GM23338 (cell line): Measurements from ENCODE around the gene NNT. TPM values are rescaled to one million over a fixed set of nuclear protein-coding genes. Genes with fewer than 3 reads are reported as not detected.

Source experiments
- ATAC-seq: fragments of 200-7000 bp; cut with Tn5 transposase; 3 replicates; pipeline ENCODE4 v1.9.1; 2020
- DNase-seq: peaks from one replicate; pipeline ENCODE4 v3.0.0-alpha.2; 2015; ENCODE audit warnings: low spot score
- H2AFZ ChIP-seq: fragments of 200-600 bp; sonication (generic); 2 replicates; pipeline ENCODE4 v1.8.0; 2016; ENCODE audit warnings: antibody characterized with exemption, mild to moderate bottlenecking, moderate library complexity
- H3F3A ChIP-seq: fragments of 200-600 bp; sonication (generic); replicated peaks from 2 replicates; pipeline ENCODE4 v1.8.0; 2017; ENCODE audit warnings: antibody characterized with exemption, mixed run types, low read depth
- H3K27ac ChIP-seq: fragments of 200-600 bp; sonication (generic); 2 replicates; pipeline ENCODE4 v1.6.1; 2016; ENCODE audit warnings: low read depth
- H3K27me3 ChIP-seq: fragments of 200-600 bp; sonication (generic); 2 replicates; pipeline ENCODE4 v1.8.0; 2016; ENCODE audit warnings: mild to moderate bottlenecking, mixed run types, moderate library complexity; ENCODE audit not compliant: insufficient read depth
- H3K36me3 ChIP-seq: fragments of 200-600 bp; sonication (generic); 2 replicates; pipeline ENCODE4 v1.8.0; 2016; ENCODE audit warnings: mild to moderate bottlenecking; ENCODE audit not compliant: insufficient read depth
- H3K4me1 ChIP-seq: fragments of 200-600 bp; sonication (generic); 2 replicates; pipeline ENCODE4 v1.8.0; 2016; ENCODE audit warnings: mild to moderate bottlenecking, moderate library complexity; ENCODE audit not compliant: insufficient read depth
- H3K4me2 ChIP-seq: fragments of 200-600 bp; sonication (generic); 2 replicates; pipeline ENCODE4 v1.7.1; 2017; ENCODE audit warnings: mixed run types
- H3K4me3 ChIP-seq: fragments of 200-600 bp; sonication (generic); 2 replicates; pipeline ENCODE4 v1.6.1; 2016; ENCODE audit warnings: mixed run types
- H3K79me2 ChIP-seq: fragments of 200-600 bp; sonication (generic); replicated peaks from 2 replicates; pipeline ENCODE4 v1.8.0; 2017; ENCODE audit warnings: mild to moderate bottlenecking; ENCODE audit not compliant: insufficient read depth
- H3K9me2 ChIP-seq: fragments of 200-600 bp; sonication (generic); 2 replicates; pipeline ENCODE4 v1.8.0; 2017; ENCODE audit not compliant: insufficient read depth
- H4K20me1 ChIP-seq: fragments of 200-600 bp; sonication (generic); replicated peaks from 2 replicates; pipeline ENCODE4 v1.8.0; 2017; ENCODE audit warnings: mild to moderate bottlenecking; ENCODE audit not compliant: insufficient read depth
- H3K27ac Mint-ChIP-seq: 2 replicates; pipeline ENCODE4 v1.8.0; 2020; ENCODE audit warnings: inconsistent platforms, mild to moderate bottlenecking, moderate library complexity, mixed read lengths
- H3K27me3 Mint-ChIP-seq: 3 replicates; pipeline ENCODE4 v1.8.0; 2022; ENCODE audit warnings: low read depth, mild to moderate bottlenecking, moderate library complexity, mixed read lengths, inconsistent platforms; ENCODE audit not compliant: insufficient read depth, poor library complexity
- H3K36me3 Mint-ChIP-seq: 3 replicates; pipeline ENCODE4 v1.8.0; 2021; ENCODE audit warnings: low read depth, mild to moderate bottlenecking, inconsistent platforms, moderate library complexity, mixed read lengths
- H3K4me1 Mint-ChIP-seq: 3 replicates; pipeline ENCODE4 v1.8.0; 2020; ENCODE audit warnings: mild to moderate bottlenecking, inconsistent platforms, mixed read lengths
- H3K4me3 Mint-ChIP-seq: 3 replicates; pipeline ENCODE4 v1.8.0; 2021; ENCODE audit warnings: moderate library complexity, mild to moderate bottlenecking, inconsistent platforms, mixed read lengths
- H3K9me3 Mint-ChIP-seq: 3 replicates; pipeline ENCODE4 v1.8.0; 2020; ENCODE audit warnings: moderate library complexity, mild to moderate bottlenecking, inconsistent platforms, mixed read lengths
- CREB1 ChIP-seq: fragments of 250-450 bp; sonication (Bioruptor Pico); IDR thresholded peaks from 2 replicates; pipeline ENCODE4 v1.5.0; 2020; ENCODE audit warnings: low read depth, mild to moderate bottlenecking, moderate library complexity
- ETS1 ChIP-seq: IDR thresholded peaks from 2 replicates; pipeline ENCODE4 v1.6.1; 2016; ENCODE audit warnings: antibody characterized with exemption
- EZH2 ChIP-seq: fragments of 200-600 bp; sonication (generic); IDR thresholded peaks from one replicate; pipeline ENCODE4 v1.8.0; 2017; ENCODE audit warnings: antibody characterized with exemption, mild to moderate bottlenecking, low read depth; ENCODE audit not compliant: unreplicated experiment
- EZH2phosphoT487 ChIP-seq: fragments of 200-600 bp; sonication (generic); IDR thresholded peaks from one replicate; pipeline ENCODE4 v1.8.1; 2018; ENCODE audit warnings: antibody characterized with exemption; ENCODE audit not compliant: unreplicated experiment
- JUNB ChIP-seq: IDR thresholded peaks from one replicate; pipeline ENCODE4 v1.6.1; 2016; ENCODE audit warnings: antibody characterized with exemption; ENCODE audit not compliant: unreplicated experiment
- REST ChIP-seq: IDR thresholded peaks from one replicate; pipeline ENCODE4 v1.6.1; 2018; ENCODE audit warnings: antibody characterized with exemption; ENCODE audit not compliant: unreplicated experiment
- STAT1 ChIP-seq: IDR thresholded peaks from one replicate; pipeline ENCODE4 v1.6.1; 2016; ENCODE audit warnings: antibody characterized with exemption; ENCODE audit not compliant: unreplicated experiment
- ZNF114 ChIP-seq: fragments of 250-450 bp; sonication (Bioruptor Pico); IDR thresholded peaks from 2 replicates; pipeline ENCODE4 v1.5.0; 2020; ENCODE audit warnings: mild to moderate bottlenecking, moderate library complexity
- ZNF331 ChIP-seq: fragments of 250-450 bp; sonication (Bioruptor Pico); IDR thresholded peaks from 2 replicates; pipeline ENCODE4 v1.5.0; 2020; ENCODE audit warnings: low read depth, mild to moderate bottlenecking, moderate library complexity
- polyA plus RNA-seq: library from polyadenylated mRNA; unstranded; fragments of >200 nt; fragmentation: Nextera tagmentation; extraction: Ambion mirVana; gene quantifications from 2 replicates; pipeline ENCODE4 v1.2.1, GENCODE V29; 2016
- total RNA-seq: library from RNA; depleted of rRNA; stranded (reverse); fragments of >200 nt; shearing (Covaris generic); gene quantifications from 2 replicates; pipeline ENCODE4 v1.2.3, GENCODE V29; 2014
- TF ChIP-seq, protein P1 (sequence below): fragments of 250-450 bp; sonication (Bioruptor Pico); IDR thresholded peaks from 2 replicates; pipeline ENCODE4 v1.5.0; 2020; ENCODE audit warnings: mild to moderate bottlenecking, moderate library complexity
- TF ChIP-seq, protein P2 (sequence below), 2 experiments: fragments of 200-600 bp in 1 of 2; sonication (generic) in 1 of 2; conservative IDR thresholded peaks; 2 replicates each; pipeline versions ENCODE4 v1.5.1 to v1.6.1; 2016 to 2017; ENCODE audit warnings: antibody characterized with exemption in 2 of 2, low read depth in 2 of 2, mild to moderate bottlenecking in 2 of 2, moderate library complexity in 1 of 2

NNT gene
- total and polyA plus RNA-seq, 2 experiments from 2014 or later: 10.8 to 15.9 TPM

DNA sequence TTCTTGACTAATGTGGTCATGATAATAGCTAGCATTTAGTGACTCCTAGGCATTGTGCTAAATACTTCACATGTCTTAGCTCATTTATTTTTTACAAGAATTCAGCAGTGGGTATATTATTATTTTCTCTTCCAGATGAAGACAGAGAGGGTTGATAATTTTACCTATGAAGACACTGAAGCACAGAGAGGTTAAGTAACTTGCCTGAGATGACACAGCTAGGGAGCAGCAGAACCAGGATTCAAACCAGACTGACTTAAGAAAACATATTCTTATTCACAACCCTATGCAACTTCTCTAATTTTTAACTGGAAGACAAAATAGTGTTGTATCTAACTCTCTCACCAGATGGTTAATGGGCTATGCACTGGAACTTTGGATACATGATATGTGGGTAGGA is 44.8 kb downstream of the NNT start:
- H3F3A ChIP-seq: no peaks in the 10 kb centered on the region
- H4K20me1 ChIP-seq: no peaks in the 10 kb centered on the region
- Mint-ChIP-seq H3K4me1 (no peaks in the 10 kb centered on the region), H3K36me3 (no peaks in the 10 kb centered on the region; the same call in 2 of the 3 replicates), H3K9me3 (no peaks in the 10 kb centered on the region; the same call in 2 of the 3 replicates), H3K27me3 (no peaks in the 10 kb centered on the region), H3K27ac (no peak overlapping the region), H3K4me3 (no peak overlapping the region)
- H3K36me3 ChIP-seq: peaks cover 3% of the 10 kb centered on the region; the same call in 1 of the 2 replicates
- H3K4me1 ChIP-seq: no peaks in the 10 kb centered on the region
- ATAC-seq: no peak
- no peak overlapping the region for H3K4me3 ChIP-seq
- H3K79me2 ChIP-seq: no peaks in the 10 kb centered on the region
- no peaks in the 10 kb centered on the region for H3K9me2 ChIP-seq
- no peak for TF ChIP-seq STAT1
- no peak for TF ChIP-seq EZH2phosphoT487
- no peak for TF ChIP-seq ETS1
- TF ChIP-seq ZNF114: no peak
- TF ChIP-seq EZH2: no peak
- TF ChIP-seq CREB1 (CRISPR knock-in tag): no peak
- no peak for TF ChIP-seq ZNF331 (CRISPR knock-in tag)
- TF ChIP-seq, protein P1, sequence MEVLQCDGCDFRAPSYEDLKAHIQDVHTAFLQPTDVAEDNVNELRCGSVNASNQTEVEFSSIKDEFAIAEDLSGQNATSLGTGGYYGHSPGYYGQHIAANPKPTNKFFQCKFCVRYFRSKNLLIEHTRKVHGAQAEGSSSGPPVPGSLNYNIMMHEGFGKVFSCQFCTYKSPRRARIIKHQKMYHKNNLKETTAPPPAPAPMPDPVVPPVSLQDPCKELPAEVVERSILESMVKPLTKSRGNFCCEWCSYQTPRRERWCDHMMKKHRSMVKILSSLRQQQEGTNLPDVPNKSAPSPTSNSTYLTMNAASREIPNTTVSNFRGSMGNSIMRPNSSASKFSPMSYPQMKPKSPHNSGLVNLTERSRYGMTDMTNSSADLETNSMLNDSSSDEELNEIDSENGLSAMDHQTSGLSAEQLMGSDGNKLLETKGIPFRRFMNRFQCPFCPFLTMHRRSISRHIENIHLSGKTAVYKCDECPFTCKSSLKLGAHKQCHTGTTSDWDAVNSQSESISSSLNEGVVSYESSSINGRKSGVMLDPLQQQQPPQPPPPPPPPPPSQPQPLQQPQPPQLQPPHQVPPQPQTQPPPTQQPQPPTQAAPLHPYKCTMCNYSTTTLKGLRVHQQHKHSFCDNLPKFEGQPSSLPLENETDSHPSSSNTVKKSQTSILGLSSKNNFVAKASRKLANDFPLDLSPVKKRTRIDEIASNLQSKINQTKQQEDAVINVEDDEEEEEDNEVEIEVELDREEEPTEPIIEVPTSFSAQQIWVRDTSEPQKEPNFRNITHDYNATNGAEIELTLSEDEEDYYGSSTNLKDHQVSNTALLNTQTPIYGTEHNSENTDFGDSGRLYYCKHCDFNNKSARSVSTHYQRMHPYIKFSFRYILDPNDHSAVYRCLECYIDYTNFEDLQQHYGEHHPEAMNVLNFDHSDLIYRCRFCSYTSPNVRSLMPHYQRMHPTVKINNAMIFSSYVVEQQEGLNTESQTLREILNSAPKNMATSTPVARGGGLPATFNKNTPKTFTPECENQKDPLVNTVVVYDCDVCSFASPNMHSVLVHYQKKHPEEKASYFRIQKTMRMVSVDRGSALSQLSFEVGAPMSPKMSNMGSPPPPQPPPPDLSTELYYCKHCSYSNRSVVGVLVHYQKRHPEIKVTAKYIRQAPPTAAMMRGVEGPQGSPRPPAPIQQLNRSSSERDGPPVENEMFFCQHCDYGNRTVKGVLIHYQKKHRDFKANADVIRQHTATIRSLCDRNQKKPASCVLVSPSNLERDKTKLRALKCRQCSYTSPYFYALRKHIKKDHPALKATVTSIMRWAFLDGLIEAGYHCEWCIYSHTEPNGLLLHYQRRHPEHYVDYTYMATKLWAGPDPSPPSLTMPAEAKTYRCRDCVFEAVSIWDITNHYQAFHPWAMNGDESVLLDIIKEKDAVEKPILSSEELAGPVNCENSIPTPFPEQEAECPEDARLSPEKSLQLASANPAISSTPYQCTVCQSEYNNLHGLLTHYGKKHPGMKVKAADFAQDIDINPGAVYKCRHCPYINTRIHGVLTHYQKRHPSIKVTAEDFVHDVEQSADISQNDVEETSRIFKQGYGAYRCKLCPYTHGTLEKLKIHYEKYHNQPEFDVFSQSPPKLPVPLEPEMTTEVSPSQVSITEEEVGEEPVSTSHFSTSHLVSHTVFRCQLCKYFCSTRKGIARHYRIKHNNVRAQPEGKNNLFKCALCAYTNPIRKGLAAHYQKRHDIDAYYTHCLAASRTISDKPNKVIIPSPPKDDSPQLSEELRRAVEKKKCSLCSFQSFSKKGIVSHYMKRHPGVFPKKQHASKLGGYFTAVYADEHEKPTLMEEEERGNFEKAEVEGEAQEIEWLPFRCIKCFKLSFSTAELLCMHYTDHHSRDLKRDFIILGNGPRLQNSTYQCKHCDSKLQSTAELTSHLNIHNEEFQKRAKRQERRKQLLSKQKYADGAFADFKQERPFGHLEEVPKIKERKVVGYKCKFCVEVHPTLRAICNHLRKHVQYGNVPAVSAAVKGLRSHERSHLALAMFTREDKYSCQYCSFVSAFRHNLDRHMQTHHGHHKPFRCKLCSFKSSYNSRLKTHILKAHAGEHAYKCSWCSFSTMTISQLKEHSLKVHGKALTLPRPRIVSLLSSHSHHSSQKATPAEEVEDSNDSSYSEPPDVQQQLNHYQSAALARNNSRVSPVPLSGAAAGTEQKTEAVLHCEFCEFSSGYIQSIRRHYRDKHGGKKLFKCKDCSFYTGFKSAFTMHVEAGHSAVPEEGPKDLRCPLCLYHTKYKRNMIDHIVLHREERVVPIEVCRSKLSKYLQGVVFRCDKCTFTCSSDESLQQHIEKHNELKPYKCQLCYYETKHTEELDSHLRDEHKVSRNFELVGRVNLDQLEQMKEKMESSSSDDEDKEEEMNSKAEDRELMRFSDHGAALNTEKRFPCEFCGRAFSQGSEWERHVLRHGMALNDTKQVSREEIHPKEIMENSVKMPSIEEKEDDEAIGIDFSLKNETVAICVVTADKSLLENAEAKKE (CRISPR knock-in tag): no peak
- TF ChIP-seq, protein P2, sequence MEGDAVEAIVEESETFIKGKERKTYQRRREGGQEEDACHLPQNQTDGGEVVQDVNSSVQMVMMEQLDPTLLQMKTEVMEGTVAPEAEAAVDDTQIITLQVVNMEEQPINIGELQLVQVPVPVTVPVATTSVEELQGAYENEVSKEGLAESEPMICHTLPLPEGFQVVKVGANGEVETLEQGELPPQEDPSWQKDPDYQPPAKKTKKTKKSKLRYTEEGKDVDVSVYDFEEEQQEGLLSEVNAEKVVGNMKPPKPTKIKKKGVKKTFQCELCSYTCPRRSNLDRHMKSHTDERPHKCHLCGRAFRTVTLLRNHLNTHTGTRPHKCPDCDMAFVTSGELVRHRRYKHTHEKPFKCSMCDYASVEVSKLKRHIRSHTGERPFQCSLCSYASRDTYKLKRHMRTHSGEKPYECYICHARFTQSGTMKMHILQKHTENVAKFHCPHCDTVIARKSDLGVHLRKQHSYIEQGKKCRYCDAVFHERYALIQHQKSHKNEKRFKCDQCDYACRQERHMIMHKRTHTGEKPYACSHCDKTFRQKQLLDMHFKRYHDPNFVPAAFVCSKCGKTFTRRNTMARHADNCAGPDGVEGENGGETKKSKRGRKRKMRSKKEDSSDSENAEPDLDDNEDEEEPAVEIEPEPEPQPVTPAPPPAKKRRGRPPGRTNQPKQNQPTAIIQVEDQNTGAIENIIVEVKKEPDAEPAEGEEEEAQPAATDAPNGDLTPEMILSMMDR (conservative IDR thresholded peaks at IDR 0.05; ENCODE audit: low read depth in 2 of 2): no peak
- TF ChIP-seq JUNB: no peak
- TF ChIP-seq REST: no peak
- no peak overlapping the region for H3K4me2 ChIP-seq
- H3K27ac ChIP-seq: no peak overlapping the region
- H2AFZ ChIP-seq: no peak overlapping the region
- no peak for DNase-seq
- H3K27me3 ChIP-seq: no peaks in the 10 kb centered on the region
